HG03103 (cell line): ENCODE measurements around the gene ISCU.
"Not testable (repeated sequence)": the region's sequence is repeated elsewhere in the genome, so short reads cannot be mapped to it uniquely, and the experiment has no call there.

Experiments used
- ATAC-seq: cut with Tn5 transposase; IDR thresholded peaks from one replicate; pipeline ENCODE4 v1.9.1; 2021; ENCODE audit warnings: low read depth; ENCODE audit not compliant: unreplicated experiment

ISCU gene

DNA sequence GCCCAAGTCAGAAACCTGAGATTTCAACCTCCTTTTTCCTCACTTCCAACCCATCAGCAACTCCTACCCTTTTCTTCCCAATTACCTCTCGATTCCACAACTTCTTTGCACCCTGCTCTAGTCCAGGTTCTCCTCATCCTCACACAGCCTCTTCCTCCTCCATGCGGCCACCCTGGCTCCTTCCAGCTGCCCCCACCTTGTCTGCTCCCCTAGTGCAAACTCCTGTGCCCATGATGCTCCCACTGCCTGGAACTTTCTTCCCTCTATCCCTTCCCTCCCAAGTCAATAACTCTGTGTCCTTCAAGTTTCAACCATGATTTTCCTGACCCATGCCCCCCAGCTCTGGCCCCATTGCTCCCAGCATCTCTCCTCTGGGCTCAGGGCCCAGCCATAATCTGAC, 54.0 kb downstream of the ISCU start:
- no peak for ATAC-seq

DNA sequence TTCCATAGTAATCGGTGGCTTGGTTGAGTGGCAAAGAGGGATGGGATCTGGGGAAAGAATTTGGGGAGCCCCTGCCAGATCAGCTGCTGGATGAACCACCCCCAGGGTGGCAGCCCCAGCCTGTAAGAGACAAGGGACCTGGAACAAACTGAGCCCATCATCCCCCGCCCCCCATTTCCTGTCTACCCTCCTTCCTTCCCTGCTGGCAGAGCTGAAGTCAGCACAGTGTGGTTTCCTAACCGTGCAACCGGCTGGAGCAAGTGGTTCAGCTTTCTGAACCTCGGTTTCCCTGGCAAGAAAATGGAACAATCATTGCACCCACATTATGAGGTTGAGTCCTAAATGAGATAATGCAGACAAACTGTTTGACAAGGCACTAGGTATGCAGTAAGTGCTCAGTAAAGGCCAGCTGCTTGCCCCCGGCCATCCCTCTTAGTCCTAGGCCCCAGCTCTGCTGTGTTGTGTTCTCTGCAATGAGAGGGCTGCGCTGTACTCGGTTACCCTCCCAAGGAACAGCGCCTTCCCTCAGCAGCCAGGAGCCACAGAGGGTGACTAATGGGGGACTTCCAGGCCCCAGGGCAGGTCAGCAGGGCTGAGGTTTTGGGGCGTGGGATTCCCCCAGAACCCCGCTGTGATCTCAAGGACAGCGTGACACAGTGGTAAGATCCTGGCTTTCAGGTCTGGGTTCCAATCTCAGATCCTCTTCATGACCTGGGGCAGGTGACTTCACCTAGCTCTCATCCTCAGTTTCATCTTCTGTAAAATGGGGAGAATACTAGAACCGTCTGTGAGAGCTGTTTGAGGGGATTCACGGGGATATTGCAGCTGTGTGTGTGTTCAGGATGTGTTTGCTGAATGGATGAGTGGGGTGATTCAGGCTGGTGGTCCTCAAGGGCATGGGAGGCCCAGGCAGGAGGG, 54.8 kb downstream of the ISCU start:
- ATAC-seq: peak; percentile 54

DNA sequence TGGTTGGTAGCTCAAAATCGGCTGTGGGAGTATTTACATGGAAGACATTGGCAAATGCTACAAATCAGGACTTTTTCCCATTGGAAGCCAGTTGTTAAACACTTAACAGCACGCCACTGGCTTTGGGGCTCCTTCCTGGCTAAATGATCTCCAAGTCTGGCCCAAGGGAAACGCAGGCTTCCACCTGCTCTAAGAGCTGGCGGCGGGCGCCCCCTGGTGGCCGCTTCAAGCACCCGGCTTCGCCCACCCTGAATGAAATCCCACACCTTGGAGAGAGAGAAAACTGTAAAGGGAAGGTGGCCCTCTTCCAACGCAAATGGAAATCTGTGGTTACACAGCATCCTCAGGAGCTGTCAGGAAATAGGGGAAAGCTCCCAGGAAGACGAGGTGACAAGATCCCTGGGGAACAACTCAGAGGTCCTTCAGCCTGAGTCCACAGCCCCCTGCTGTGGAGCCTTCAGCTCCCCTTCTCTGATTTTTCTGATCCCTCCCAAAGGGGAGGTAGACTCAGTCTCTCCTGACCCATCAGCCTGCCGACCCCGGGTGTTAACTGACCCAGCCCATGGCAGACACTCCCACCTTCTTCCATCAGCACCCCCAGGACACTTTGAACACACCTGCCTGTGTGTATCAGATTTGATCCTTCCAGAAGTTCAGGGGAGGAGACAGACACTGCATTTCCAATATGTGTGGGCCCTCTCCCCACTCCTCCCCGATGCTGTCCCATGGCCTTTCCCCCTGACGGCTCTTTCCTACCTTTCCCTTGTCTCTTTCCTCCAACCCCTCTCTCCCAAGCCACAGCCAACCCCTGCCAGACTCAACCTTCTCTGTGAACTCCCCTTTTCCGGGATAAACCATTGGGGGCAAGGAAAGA, 55.9 kb downstream of the ISCU start:
- no peak for ATAC-seq

DNA sequence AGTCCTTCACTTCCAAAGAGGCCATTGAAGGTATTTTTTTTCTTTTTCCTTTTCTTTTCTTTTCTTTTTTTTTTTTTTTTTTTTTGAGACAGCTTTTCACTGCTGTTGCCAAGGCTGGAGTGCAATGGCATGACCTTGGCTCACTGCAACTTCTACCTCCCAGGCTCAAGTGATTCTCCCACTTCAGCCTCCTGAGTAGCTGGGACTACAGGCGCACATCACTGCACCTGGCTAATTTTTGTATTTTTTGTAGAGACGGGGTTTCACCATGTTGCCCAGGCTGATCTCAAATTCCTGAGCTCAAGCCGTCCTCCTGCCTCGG, 56.5 kb downstream of the ISCU start:
- ATAC-seq: not testable (repeated sequence)
